Ovary (tissue), 9 donors: Measurements from ENCODE around the gene CKM. TPM values are rescaled to one million over a fixed set of nuclear protein-coding genes. Genes with fewer than 3 reads are reported as not detected.

Experiments used
- DNase-seq, 5 donors: peaks; one replicate each; pipeline ENCODE4 v3.0.0-alpha.2; 2019 to 2020
- H3K27ac ChIP-seq, 2 donors: fragments of 200-600 bp; one replicate each; pipeline versions ENCODE4 v1.5.1 to v1.8.0; 2019 to 2022
- H3K27me3 ChIP-seq: fragments of 200-600 bp; one replicate; pipeline ENCODE4 v1.8.0; 2022
- H3K36me3 ChIP-seq: fragments of 200-600 bp; sonication (generic); one replicate; pipeline ENCODE4 v1.5.1; 2019
- H3K4me1 ChIP-seq: one replicate; pipeline ENCODE4 v1.8.1; 2013; ENCODE audit warnings: mild to moderate bottlenecking, moderate library complexity; ENCODE audit not compliant: insufficient read depth
- H3K4me3 ChIP-seq: fragments of 200-600 bp; sonication (generic); one replicate; pipeline ENCODE4 v1.5.1; 2017
- H3K9me3 ChIP-seq, 2 donors: fragments of 200-600 bp in 1 of 2; sonication (generic) in 1 of 2; one replicate each; pipeline versions ENCODE4 v1.5.1 to v1.8.1; 2013 to 2019; ENCODE audit warnings: mild to moderate bottlenecking in 1 of 2, moderate library complexity in 1 of 2
- EP300 ChIP-seq: sonication (generic); formaldehyde crosslinking; IDR thresholded peaks from one replicate; pipeline ENCODE4 v1.6.1; 2017; ENCODE audit warnings: antibody characterized with exemption
- POLR2A ChIP-seq: fragments of 450-650 bp; IDR thresholded peaks from one replicate; pipeline ENCODE4 v1.6.1; 2017; ENCODE audit warnings: antibody characterized with exemption, mild to moderate bottlenecking, moderate library complexity
- WGBS, 3 donors: extraction: QIAGEN DNeasy Blood & Tissue Kit in 1 of 3; methylation state at CpG; one replicate each; pipeline versions ENCODE4 v1.1.5 to v1.1.7; 2013 to 2017; 5-methylcytosine and 5-hydroxymethylcytosine counted together
- intact Hi-C, 4 donors: fragments of 100-400 bp; cut with DNase I; formaldehyde crosslinking; loops; one replicate each; pipeline versions ENCODE4 v1.11.0 to v1.15.1; 2022 to 2023
- polyA plus RNA-seq, 2 donors: library from polyadenylated mRNA; stranded (reverse); fragments of 200-250 nt in 1 of 2; fragments of 350-450 nt in 1 of 2; fragmentation: Illumina TruSeq in 1 of 2; extraction: RNeasy Lipid Tissue Mini Kit (QIAGEN cat#74804) in 1 of 2; gene quantifications; one replicate each; pipeline ENCODE4 v1.2.3, GENCODE V29; 2013 to 2014
- total RNA-seq, 7 donors: library from RNA; depleted of rRNA in 2 of 7; stranded (reverse); fragments of >200 nt in 2 of 7; fragmentation: NEBNext Ultra II Directional in 3 of 7; extraction: Animal tissue kit (Norgen Biotek cat#: 25700) in 3 of 7; gene quantifications; one replicate each; pipeline versions ENCODE4 v1.1.0 to v1.2.4, GENCODE V29; 2016 to 2023
- TF ChIP-seq, protein P1 (sequence below), 3 donors: fragments of 450-650 bp in 2 of 3; fragments of 200-600 bp in 1 of 3; IDR thresholded peaks; one replicate each; pipeline versions ENCODE4 v1.5.1 to v1.8.0; 2016 to 2022; ENCODE audit warnings: antibody characterized with exemption in 3 of 3, mild to moderate bottlenecking in 1 of 3
- donor health status: DM: no; HTN: no; CAD: no; lungs with moderate emphysema.
- donor health status: DM: no; HTN: no; CAD: no.
- donor health status: Bipolar disorder and iron deficiency.
- donor health status: DM: yes; HTN: yes; CAD: no.
- donor health status: DM: no; HTN: no; CAD: no.
- donor health status: DM: yes; HTN: yes; CAD: no.

Gene CKM
- total and polyA plus RNA-seq, 9 donors, result 0.10 to 0.85 (median 0.55) TPM; not detected in 4

- intact Hi-C loops, result no loop called here
- no peak for TF ChIP-seq EP300
- TF ChIP-seq, protein P1, sequence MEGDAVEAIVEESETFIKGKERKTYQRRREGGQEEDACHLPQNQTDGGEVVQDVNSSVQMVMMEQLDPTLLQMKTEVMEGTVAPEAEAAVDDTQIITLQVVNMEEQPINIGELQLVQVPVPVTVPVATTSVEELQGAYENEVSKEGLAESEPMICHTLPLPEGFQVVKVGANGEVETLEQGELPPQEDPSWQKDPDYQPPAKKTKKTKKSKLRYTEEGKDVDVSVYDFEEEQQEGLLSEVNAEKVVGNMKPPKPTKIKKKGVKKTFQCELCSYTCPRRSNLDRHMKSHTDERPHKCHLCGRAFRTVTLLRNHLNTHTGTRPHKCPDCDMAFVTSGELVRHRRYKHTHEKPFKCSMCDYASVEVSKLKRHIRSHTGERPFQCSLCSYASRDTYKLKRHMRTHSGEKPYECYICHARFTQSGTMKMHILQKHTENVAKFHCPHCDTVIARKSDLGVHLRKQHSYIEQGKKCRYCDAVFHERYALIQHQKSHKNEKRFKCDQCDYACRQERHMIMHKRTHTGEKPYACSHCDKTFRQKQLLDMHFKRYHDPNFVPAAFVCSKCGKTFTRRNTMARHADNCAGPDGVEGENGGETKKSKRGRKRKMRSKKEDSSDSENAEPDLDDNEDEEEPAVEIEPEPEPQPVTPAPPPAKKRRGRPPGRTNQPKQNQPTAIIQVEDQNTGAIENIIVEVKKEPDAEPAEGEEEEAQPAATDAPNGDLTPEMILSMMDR (IDR thresholded peaks at IDR 0.05), result no peak
- TF ChIP-seq POLR2A, result no peak
- Histone ChIP-seq H3K9me3 (no peaks in the 10 kb centered on the region), H3K4me3 (no peak overlapping the region), H3K27me3 (no peaks in the 10 kb centered on the region), H3K36me3 (no peaks in the 10 kb centered on the region), H3K4me1 (no peaks in the 10 kb centered on the region), H3K27ac (no peak overlapping the region)
- 89 to 93% (median 92%) methylated on average over 12 of the region's 12 CpGs for WGBS, 3 donors
- no peak for DNase-seq
These were observed 42.0 kb upstream of the CKM start for GRCh38 chr19:45364696-45365095.

DNA sequence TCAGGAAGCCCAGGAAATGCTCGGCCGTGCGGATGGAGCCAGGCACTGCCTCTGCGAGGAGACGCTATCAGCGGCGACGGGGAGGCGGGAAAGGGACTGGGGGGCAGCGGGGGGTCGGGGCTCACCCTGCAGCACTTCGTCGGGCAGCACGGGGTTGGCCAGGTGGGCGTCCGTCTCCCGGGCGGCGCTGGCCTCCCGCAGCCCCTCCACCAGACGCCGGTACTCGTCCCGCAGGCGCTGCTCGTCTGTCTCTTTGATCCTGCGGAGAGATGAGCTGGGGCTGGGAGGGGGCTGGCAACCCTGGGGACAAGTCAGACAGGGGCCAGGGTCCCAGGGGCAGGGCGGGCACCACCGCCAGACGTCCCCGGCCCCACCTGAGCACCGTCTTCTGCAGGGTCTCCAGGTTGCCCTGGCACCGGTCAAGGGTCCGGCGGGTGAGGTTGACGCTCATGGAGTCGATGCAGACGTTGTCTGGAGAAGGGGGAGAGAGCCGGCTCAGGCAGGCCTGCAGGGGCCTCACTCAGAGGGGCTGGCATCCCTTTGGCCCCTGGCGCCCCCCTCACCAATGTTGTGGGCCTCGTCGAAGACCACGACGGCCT, 41.3 kb upstream of the CKM start:
- Histone ChIP-seq H3K4me1 (no peaks in the 10 kb centered on the region), H3K4me3 (no peak overlapping the region), H3K9me3 (no peaks in the 10 kb centered on the region), H3K36me3 (no peaks in the 10 kb centered on the region), H3K27ac (no peak overlapping the region), H3K27me3 (no peaks in the 10 kb centered on the region)
- TF ChIP-seq POLR2A (no peak), EP300 (no peak)
- TF ChIP-seq, protein P1 (IDR thresholded peaks at IDR 0.05), result no peak
- 82 to 87% (median 83%) methylated on average over 41 to 44 of the region's 44 CpGs for WGBS, 3 donors
- DNase-seq, result no peak
- intact Hi-C loops, result no loop called here

DNA sequence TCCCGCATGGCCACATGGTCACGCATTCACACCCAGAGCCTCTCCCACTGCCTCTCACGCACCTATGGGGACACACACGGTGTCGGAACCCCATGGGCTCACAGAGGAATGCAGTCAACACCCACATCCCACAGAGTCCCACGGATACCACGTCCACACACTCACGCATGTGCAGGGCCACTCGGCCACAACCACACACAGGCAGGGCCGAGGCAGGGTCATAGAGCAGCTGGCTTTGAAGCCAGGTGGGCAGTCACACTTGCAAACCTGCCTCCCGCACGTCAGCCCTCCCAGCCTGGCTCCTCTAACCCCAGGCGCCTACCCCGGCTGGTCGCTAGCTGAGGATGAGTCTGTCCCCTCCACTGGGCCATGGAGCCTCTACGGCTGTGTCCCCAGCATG, 39.6 kb upstream of the CKM start:
- intact Hi-C loops, result no loop called here
- Histone ChIP-seq H3K27me3 (no peaks in the 10 kb centered on the region), H3K9me3 (no peaks in the 10 kb centered on the region), H3K4me3 (no peak overlapping the region), H3K27ac (no peak overlapping the region), H3K36me3 (no peaks in the 10 kb centered on the region), H3K4me1 (no peaks in the 10 kb centered on the region)
- DNase-seq, result no peak
- TF ChIP-seq, protein P1 (IDR thresholded peaks at IDR 0.05), result no peak
- TF ChIP-seq EP300 (no peak), POLR2A (no peak)
- 89 to 91% (median 89%) methylated on average over 16 of the region's 16 CpGs for WGBS, 3 donors

- H3K27me3 ChIP-seq, result no peaks in the 10 kb centered on the region
- H3K4me1 ChIP-seq, result no peaks in the 10 kb centered on the region
- WGBS, 3 donors, result 87 to 90% (median 90%) methylated on average over 14 of the region's 14 CpGs
- no peaks in the 10 kb centered on the region for H3K36me3 ChIP-seq
- no peak overlapping the region for H3K27ac ChIP-seq
- H3K4me3 ChIP-seq, result no peak overlapping the region
- intact Hi-C loops, result no loop called here
- H3K9me3 ChIP-seq, result no peaks in the 10 kb centered on the region
- TF ChIP-seq POLR2A (no peak), EP300 (no peak)
- TF ChIP-seq, protein P1 (IDR thresholded peaks at IDR 0.05), result no peak
- no peak for DNase-seq
These were observed 38.9 kb upstream of the CKM start for GRCh38 chr19:45361608-45362007.
